Ammon's horn (tissue), 1 donor: Measurements from ENCODE around the gene LPCAT3.
"Not testable (repeated sequence)": the region's sequence is repeated elsewhere in the genome, so short reads cannot be mapped to it uniquely, and the experiment has no call there.

Experiments
- DNase-seq: peaks from one replicate; pipeline ENCODE4 v3.0.0-alpha.2; 2016; ENCODE audit warnings: low spot score

LPCAT3 gene

GRCh38 chr12:7018350-7019042 lies at the start of gene LPCAT3:
Gene LPCAT3, minus strand, starts transcription at chr12:7018476. Its CDS starts 52 bp downstream, at chr12:7018424.
- DNase-seq, result peak; percentile 96

- DNase-seq, result no peak
These were observed 48.8 kb upstream of the LPCAT3 start for GRCh38 chr12:7067096-7067495.

GRCh38 chr12:7066596-7066995 lies 48.3 kb upstream of the LPCAT3 start:
- DNase-seq, result no peak

GRCh38 chr12:7065073-7065623 lies 46.9 kb upstream of the LPCAT3 start:
- DNase-seq, result no peak

GRCh38 chr12:7064516-7064915 lies 46.2 kb upstream of the LPCAT3 start:
- DNase-seq, result no peak

GRCh38 chr12:7061596-7061995 lies 43.3 kb upstream of the LPCAT3 start:
- DNase-seq, result no peak

- no peak for DNase-seq
These were observed 42.9 kb upstream of the LPCAT3 start for GRCh38 chr12:7061138-7061537.

GRCh38 chr12:7060353-7060954 lies 42.2 kb upstream of the LPCAT3 start, which contains the start of gene C1S:
Gene C1S, plus strand, starts transcription at chr12:7060718. Its CDS starts 1,195 bp downstream, at chr12:7061913.
- peak; percentile 58 for DNase-seq

GRCh38 chr12:7059780-7060179 lies 41.5 kb upstream of the LPCAT3 start:
- no peak for DNase-seq

- DNase-seq, result no peak
These were observed 40.6 kb upstream of the LPCAT3 start for GRCh38 chr12:7058850-7059395.

GRCh38 chr12:7058163-7058845 lies 40.0 kb upstream of the LPCAT3 start:
- DNase-seq, result no peak

GRCh38 chr12:7055736-7056135 lies 37.5 kb upstream of the LPCAT3 start:
- DNase-seq, result not testable (repeated sequence)

GRCh38 chr12:7054925-7055324 lies 36.6 kb upstream of the LPCAT3 start:
- no peak for DNase-seq

GRCh38 chr12:7049973-7050372 lies 31.7 kb upstream of the LPCAT3 start:
- DNase-seq, result not testable (repeated sequence)

- DNase-seq, result not testable (repeated sequence)
These were observed 31.2 kb upstream of the LPCAT3 start for GRCh38 chr12:7049445-7049951.

GRCh38 chr12:7047306-7047705 lies 29.0 kb upstream of the LPCAT3 start:
- no peak for DNase-seq

GRCh38 chr12:7046383-7047105 lies 28.3 kb upstream of the LPCAT3 start:
- no peak for DNase-seq

GRCh38 chr12:7045913-7046312 lies 27.6 kb upstream of the LPCAT3 start:
- DNase-seq, result no peak

GRCh38 chr12:7042842-7043241 lies 24.6 kb upstream of the LPCAT3 start:
- no peak for DNase-seq

- no peak for DNase-seq
These were observed 21.1 kb upstream of the LPCAT3 start for GRCh38 chr12:7039403-7039802.

- DNase-seq, result no peak
These were observed 20.3 kb upstream of the LPCAT3 start for GRCh38 chr12:7038591-7038990.

- DNase-seq, result not testable (repeated sequence)
These were observed 19.1 kb upstream of the LPCAT3 start for GRCh38 chr12:7037411-7037810.
